Measurements from ENCODE around the gene MAP3K5.

Gene MAP3K5

GRCh38 chr6:136528477-136528876, 263.8 kb downstream of the MAP3K5 start:
- no peak for DNase-seq

GRCh38 chr6:136527831-136528230, 264.4 kb downstream of the MAP3K5 start:
- no peak for DNase-seq

DNA sequence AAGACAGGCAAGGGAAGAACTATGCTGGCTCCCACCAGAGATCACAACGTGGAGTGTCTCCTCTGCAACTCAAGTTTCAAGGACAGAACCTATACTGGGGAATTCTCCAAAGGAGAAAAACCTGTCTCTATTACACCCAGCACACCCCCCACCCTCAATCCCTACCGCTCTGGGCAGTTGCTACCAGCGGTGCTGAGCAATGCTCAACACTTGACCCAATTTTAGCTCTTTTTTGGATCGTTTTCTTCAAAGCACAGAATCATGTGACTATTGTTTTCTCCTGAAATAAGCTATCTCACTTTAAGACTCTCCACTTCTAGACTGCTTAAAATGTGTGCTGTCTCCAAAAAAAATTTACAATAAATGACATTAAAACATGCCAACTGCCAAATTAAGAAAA, 265.3 kb downstream of the MAP3K5 start:
- DNase-seq = no peak

- peak; percentile 48 to 70 (median 61) for DNase-seq
Observed at GRCh38 chr6:136526196-136526930, 265.9 kb downstream of the MAP3K5 start.

DNA sequence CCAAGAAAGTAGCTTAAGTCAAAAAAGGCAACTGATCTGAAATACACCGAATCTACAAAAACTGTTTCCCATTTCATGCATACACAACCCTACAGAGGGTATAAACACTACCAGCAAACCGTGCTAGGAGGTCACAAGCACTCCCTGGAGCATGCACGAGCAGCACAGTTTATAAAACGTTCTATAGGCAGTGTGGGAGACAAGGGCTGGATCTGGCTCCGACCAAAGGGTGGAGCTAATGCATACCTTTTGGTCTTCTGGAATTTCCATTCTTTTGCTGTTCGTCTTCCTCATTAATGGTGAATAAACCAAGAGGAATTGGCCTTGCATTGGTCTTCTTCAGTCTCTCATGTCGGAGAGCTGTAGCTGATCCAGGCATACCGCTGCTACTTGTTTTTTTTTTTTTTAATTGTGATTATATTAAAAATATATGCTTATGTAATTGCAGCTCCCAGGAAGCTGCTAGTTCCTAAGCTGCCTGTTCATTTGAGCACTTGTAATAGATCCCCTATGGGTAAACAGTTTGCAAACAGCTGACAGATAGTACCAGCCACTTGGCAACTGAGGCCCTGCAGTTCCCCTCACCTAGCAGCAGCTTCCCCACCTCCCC, 266.6 kb downstream of the MAP3K5 start:
- peak in 1 of 3 donors; percentile 15 for DNase-seq

DNA sequence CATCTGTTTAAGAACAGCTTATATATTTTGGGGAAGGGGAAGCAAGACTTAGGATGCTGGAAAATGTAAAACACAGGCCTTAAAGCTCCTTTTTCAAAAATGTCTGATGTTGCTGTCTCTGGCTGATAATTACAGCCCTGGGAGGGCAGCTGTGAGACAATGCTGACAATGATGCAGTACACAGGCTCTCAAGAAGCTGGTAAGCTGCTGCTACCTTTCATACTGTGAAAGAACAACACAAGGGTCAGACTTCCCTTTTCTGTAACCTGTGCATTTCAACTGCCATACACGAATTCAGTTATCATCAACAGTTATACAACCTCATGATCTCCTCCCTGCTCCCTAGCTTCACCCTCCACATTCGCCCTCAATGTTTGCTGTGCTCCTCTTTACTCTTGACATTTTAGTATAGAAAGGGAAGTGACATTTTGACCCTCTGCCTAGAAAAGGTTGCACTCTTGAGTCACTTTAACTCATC, 267.3 kb downstream of the MAP3K5 start:
- peak in 2 of 3 donors; percentile 23 to 29 for DNase-seq

DNA sequence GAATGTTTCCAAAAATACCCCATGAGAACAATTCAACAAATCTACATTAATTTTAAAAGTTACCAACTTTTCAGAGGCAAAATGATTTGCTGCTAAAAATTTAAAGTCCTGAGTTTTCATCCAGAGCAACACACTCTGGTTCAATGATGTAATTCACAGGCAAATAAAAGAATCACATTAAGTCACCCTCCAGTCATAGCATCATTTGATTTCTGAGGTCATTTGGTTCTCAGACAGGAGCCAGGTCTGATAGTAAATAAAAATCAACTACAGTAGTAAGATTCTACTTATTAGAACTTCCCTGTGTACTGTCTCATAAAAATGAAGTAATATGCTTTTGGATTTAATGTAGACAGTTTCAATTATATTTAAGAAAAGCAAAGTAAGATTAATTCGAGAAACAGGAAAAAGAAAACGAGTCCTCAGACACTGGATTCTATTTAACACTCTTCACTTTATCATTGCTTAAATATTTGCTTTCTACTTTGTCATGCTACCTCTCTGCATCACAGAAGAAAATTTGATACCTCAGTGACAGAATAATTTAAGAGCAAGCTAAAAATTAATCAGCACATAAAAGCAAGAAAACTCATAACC, 267.8 kb downstream of the MAP3K5 start:
- no peak for DNase-seq

DNA sequence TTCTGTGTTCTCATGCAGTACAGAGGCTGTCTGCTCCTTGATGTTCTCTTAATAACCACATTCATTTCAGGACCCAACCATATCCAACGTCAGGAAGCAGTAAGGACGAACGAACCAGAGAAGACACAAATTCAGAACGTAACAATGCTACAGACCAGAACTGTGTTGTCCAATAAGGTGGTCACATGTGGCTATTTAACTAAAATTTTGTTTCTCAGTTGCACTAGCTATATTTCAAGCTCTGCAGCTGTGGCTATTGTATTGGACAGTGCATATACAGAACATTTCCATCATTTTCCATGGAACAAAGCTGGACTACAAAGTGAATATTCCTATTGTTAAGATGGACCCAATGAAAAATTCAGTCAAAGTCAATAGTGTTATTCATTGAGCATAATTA, 269.1 kb downstream of the MAP3K5 start:
- DNase-seq = no peak

DNA sequence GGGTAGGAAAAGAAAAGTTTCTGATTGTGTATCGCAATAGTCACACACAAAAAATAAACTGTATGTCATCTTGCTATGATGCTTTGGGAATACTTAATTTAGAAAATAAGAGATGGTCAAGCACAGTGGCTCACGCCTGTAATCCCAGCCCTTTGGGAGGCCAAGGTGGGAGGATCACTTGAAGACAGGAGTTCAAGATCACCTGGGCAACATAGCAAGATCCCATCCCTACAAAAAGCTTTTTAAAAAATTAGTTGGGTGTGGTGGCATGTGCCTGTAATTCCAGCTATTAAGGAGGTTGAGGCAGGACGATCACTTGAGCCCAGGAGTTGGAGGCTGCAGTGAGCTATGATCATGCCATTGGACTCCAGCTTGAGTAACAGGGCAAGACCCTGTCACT, 269.6 kb downstream of the MAP3K5 start:
- no peak for DNase-seq

GRCh38 chr6:136521911-136522310, 270.4 kb downstream of the MAP3K5 start:
- no peak for DNase-seq

- no peak for DNase-seq
Observed at GRCh38 chr6:136521427-136521826, 270.9 kb downstream of the MAP3K5 start.

DNA sequence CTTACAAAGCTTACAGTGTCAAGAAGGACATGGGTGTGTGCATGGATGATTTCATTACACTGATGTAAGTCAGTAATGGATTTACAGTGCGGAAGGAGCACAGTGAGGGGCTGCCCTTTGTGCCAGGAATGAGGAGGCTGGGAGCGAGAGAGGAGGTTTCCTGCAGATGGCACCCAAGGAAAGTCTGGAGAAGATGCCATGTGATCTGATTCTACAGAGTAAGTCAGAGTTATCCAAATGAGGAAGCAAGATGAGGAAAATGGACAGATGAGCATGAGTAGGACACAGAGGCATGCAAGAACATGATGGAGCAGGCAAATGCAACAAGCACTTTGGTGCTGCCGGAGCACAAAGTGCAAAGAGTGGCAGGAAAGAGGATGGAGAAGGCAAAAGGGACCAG, 271.8 kb downstream of the MAP3K5 start:
- DNase-seq = peak in 1 of 3 donors; percentile 19

GRCh38 chr6:136517582-136517981, 274.7 kb downstream of the MAP3K5 start:
- DNase-seq = no peak

DNA sequence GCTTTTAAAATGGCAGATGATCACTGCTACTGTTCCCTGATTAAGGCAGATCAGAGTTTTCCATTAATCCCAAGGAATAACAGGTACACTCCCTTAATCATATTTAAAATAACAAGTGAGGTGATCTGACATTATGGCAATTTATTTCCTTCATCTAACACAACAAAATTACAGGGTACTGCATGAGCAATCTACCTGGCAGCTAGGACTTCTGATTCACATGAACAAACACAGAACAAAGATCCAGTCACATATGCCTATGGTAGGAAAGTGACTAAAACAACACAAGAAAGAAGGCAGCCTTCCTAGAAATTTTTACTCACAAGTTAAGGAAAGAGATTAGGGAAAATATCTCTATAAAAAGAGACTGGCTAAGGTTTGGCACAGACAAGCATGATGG, 275.3 kb downstream of the MAP3K5 start:
- no peak for DNase-seq

DNA sequence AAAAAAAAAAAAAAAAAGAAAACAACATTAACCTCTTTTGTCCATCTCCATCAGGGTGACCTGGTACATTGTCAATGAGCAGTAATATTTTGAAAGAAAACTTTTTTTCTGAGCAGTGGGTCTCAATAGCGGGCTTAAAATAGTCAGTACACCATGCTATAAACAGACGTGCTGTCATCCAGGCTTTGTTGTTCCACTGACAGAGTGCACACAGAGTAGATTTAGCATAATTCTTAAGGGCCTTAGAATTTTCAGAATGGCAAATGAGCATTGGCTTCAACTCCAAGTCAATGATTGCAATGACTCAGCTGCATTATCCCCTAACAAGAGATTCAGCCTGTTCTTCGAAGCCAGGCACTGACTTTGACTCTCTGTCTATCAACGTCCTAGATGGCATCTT, 277.7 kb downstream of the MAP3K5 start:
- no peak for DNase-seq

DNA sequence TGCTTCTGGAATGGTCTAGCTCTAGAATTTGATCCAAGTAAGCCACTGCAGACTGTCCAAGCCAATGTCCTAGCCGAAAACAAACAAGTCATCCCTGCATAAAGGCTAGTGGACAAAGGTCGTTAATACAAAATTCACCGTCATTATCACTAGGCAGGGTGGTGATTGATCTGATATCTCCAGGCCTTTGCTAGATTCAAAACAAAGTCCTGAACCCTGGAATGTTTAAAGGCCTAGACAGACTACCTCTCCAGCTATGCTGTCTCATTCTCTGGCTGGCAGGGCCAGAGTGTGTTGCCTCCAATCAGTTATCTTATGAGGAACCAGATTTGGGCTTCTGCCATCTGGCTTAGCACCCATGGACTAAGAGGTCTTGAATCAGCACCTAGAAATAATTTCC, 280.4 kb downstream of the MAP3K5 start:
- no peak for DNase-seq

- DNase-seq = no peak
Observed at GRCh38 chr6:136511397-136511796, 280.9 kb downstream of the MAP3K5 start.

DNA sequence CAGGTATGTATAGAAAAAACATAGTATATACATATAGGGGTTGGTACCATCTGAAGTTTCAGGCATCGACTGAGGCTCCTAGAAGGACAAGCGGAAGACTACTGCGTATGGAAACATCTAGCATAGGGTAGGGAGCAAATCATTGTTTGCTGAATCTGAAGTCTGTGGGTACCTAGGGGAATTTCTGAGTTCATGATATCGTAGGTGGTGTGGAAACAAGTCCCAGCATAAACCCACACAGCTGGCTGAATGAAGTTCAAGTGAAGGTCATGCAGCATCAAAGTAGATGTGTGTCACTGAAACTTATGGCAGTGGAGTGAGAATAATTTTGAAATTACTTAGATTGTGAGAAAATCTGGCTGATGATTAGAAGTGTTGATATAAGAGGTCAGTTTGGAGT, 281.5 kb downstream of the MAP3K5 start:
- DNase-seq = no peak

DNA sequence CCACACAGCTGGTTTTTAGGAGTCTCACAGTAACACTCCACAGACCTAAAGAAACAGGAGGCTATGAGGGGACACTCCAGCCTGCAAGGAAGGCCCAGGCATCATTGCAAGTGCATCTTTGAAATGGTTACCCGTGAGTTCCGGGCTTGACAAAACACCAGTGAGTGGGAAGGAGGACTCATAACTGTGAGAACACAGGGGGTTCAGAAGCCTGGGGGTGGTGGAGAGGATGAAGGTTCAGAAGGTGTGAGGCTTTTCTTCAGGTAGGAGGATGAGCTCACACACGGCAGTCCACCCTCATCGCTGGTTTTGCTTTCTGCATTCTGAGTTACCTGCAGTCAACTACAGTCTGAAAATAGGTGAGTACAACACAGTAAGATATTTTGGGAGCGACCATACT, 282.0 kb downstream of the MAP3K5 start:
- DNase-seq = no peak

GRCh38 chr6:136508725-136509392, 283.4 kb downstream of the MAP3K5 start:
- no peak for DNase-seq

All from suppressor macrophage treated with lipopolysaccharide for 1 hour (primary cell).